SK-N-SH treated with all-trans-retinoic acid at 6 μM for 48 hours (cell line): ENCODE data around the gene SLC22A16.
"Not testable (repeated sequence)": the region's sequence is repeated elsewhere in the genome, so short reads cannot be mapped to it uniquely, and the experiment has no call there.

Source experiments
- ATAC-seq: fragments of 200-7000 bp; cut with Tn5 transposase; 3 replicates; pipeline ENCODE4 v1.9.1; 2020; ENCODE audit warnings: mild to moderate bottlenecking, moderate library complexity
- ARNTL ChIP-seq: fragments of 450-650 bp; formaldehyde crosslinking; IDR thresholded peaks from 2 replicates; pipeline ENCODE4 v1.5.0; 2020; ENCODE audit warnings: low read depth, mild to moderate bottlenecking, moderate library complexity, borderline replicate concordance
- BACH2 ChIP-seq: fragments of 250-450 bp; sonication (Bioruptor Pico); IDR thresholded peaks from 2 replicates; pipeline ENCODE4 v1.9.0; 2021; ENCODE audit warnings: mild to moderate bottlenecking, borderline replicate concordance
- CREB5 ChIP-seq: fragments of 250-450 bp; sonication (Bioruptor Pico); IDR thresholded peaks from 2 replicates; pipeline ENCODE4 v1.5.1; 2020; ENCODE audit warnings: low read depth, mild to moderate bottlenecking, moderate library complexity
- CSDC2 ChIP-seq: fragments of 250-450 bp; sonication (Bioruptor Pico); IDR thresholded peaks from 2 replicates; pipeline ENCODE4 v1.5.0; 2020; ENCODE audit warnings: mild to moderate bottlenecking, moderate library complexity
- CSRNP3 ChIP-seq: fragments of 250-450 bp; sonication (Bioruptor Pico); IDR thresholded peaks from 2 replicates; pipeline ENCODE4 v1.5.1; 2021; ENCODE audit warnings: mild to moderate bottlenecking, moderate library complexity
- ESRRG ChIP-seq: fragments of 250-450 bp; sonication (Bioruptor Pico); IDR thresholded peaks from 2 replicates; pipeline ENCODE4 v1.6.1; 2021; ENCODE audit warnings: mild to moderate bottlenecking
- GLIS3 ChIP-seq: fragments of 250-450 bp; sonication (Bioruptor Pico); IDR thresholded peaks from 2 replicates; pipeline ENCODE4 v1.5.0; 2020; ENCODE audit warnings: mild to moderate bottlenecking, moderate library complexity
- ISL1 ChIP-seq: fragments of 250-450 bp; sonication (Bioruptor Pico); IDR thresholded peaks from 2 replicates; pipeline ENCODE4 v2.1.2; 2022; ENCODE audit warnings: mild to moderate bottlenecking, moderate library complexity
- OSR1 ChIP-seq: fragments of 250-450 bp; sonication (Bioruptor Pico); IDR thresholded peaks from 2 replicates; pipeline ENCODE4 v1.8.0; 2022; ENCODE audit warnings: moderate library complexity, mild to moderate bottlenecking, inconsistent platforms
- PATZ1 ChIP-seq: fragments of 250-450 bp; sonication (Bioruptor Pico); IDR thresholded peaks from 2 replicates; pipeline ENCODE4 v1.8.0; 2020; ENCODE audit warnings: mild to moderate bottlenecking, moderate library complexity, borderline replicate concordance
- PPARA ChIP-seq: fragments of 250-450 bp; sonication (Bioruptor Pico); IDR thresholded peaks from 2 replicates; pipeline ENCODE4 v1.5.0; 2020; ENCODE audit warnings: mild to moderate bottlenecking, borderline replicate concordance
- SNAI2 ChIP-seq: fragments of 250-450 bp; sonication (Bioruptor Pico); IDR thresholded peaks from 2 replicates; pipeline ENCODE4 v1.5.0; 2020; ENCODE audit warnings: mild to moderate bottlenecking, moderate library complexity
- TCF4 ChIP-seq: fragments of 250-450 bp; sonication (Bioruptor Pico); IDR thresholded peaks from 2 replicates; pipeline ENCODE4 v1.8.0; 2021; ENCODE audit warnings: mild to moderate bottlenecking, moderate library complexity, borderline replicate concordance
- TOX ChIP-seq: fragments of 250-450 bp; sonication (Bioruptor Pico); IDR thresholded peaks from 2 replicates; pipeline ENCODE4 v1.8.0; 2021; ENCODE audit warnings: mild to moderate bottlenecking, moderate library complexity, borderline replicate concordance
- TSHZ2 ChIP-seq: fragments of 250-450 bp; sonication (Bioruptor Pico); IDR thresholded peaks from 2 replicates; pipeline ENCODE4 v1.5.0; 2020; ENCODE audit warnings: mild to moderate bottlenecking, moderate library complexity
- ZC3H10 ChIP-seq: fragments of 250-450 bp; sonication (Bioruptor Pico); IDR thresholded peaks from 2 replicates; pipeline ENCODE4 v1.5.1; 2021; ENCODE audit warnings: mild to moderate bottlenecking, moderate library complexity
- ZFP3 ChIP-seq: fragments of 250-450 bp; sonication (Bioruptor Pico); IDR thresholded peaks from 2 replicates; pipeline ENCODE4 v1.5.0; 2020; ENCODE audit warnings: mild to moderate bottlenecking, moderate library complexity
- ZFP30 ChIP-seq: fragments of 450-650 bp; formaldehyde crosslinking; IDR thresholded peaks from 2 replicates; pipeline ENCODE4 v1.5.0; 2022; ENCODE audit warnings: mild to moderate bottlenecking, moderate library complexity
- ZNF565 ChIP-seq: fragments of 450-650 bp; formaldehyde crosslinking; conservative IDR thresholded peaks from 2 replicates; pipeline ENCODE4 v1.5.0; 2020; ENCODE audit warnings: low read depth, mild to moderate bottlenecking, moderate library complexity
- ZNF70 ChIP-seq: fragments of 450-650 bp; formaldehyde crosslinking; IDR thresholded peaks from 2 replicates; pipeline ENCODE4 v1.5.0; 2020; ENCODE audit warnings: mild to moderate bottlenecking, moderate library complexity
- ZNF8 ChIP-seq: fragments of 450-650 bp; formaldehyde crosslinking; IDR thresholded peaks from 2 replicates; pipeline ENCODE4 v1.5.0; 2020; ENCODE audit warnings: mild to moderate bottlenecking, moderate library complexity

SLC22A16 gene

GRCh38 chr6:110488606-110489190 is 12.3 kb upstream of the SLC22A16 start:
- TF ChIP-seq OSR1 (CRISPR knock-in tag) (no peak), BACH2 (CRISPR knock-in tag) (no peak), ARNTL (no peak), ZNF565 (CRISPR knock-in tag) (no peak), CSDC2 (no peak), ZFP30 (CRISPR knock-in tag) (no peak), SNAI2 (CRISPR knock-in tag) (no peak), ZC3H10 (no peak), ZFP3 (CRISPR knock-in tag) (no peak), CSRNP3 (CRISPR knock-in tag) (no peak), ZNF8 (CRISPR knock-in tag) (no peak), ZNF70 (CRISPR knock-in tag) (no peak), TOX (CRISPR knock-in tag) (no peak), GLIS3 (CRISPR knock-in tag) (no peak), CREB5 (no peak), TSHZ2 (CRISPR knock-in tag) (no peak), TCF4 (CRISPR knock-in tag) (no peak), ESRRG (CRISPR knock-in tag) (no peak), ISL1 (CRISPR knock-in tag) (no peak), PPARA (CRISPR knock-in tag) (no peak)
- no peak for ATAC-seq

- not testable (repeated sequence) for ATAC-seq
Measured at GRCh38 chr6:110487968-110488381, 11.6 kb upstream of the SLC22A16 start.

- TF ChIP-seq ZFP3 (CRISPR knock-in tag) (no peak), ZNF70 (CRISPR knock-in tag) (no peak), TCF4 (CRISPR knock-in tag) (no peak), CREB5 (no peak), CSRNP3 (CRISPR knock-in tag) (no peak), ESRRG (CRISPR knock-in tag) (no peak), ARNTL (no peak), ZNF8 (CRISPR knock-in tag) (no peak), ZC3H10 (no peak), SNAI2 (CRISPR knock-in tag) (no peak), PPARA (CRISPR knock-in tag) (no peak), ZNF565 (CRISPR knock-in tag) (no peak), CSDC2 (no peak), PATZ1 (CRISPR knock-in tag) (no peak), OSR1 (CRISPR knock-in tag) (no peak)
Measured at GRCh38 chr6:110486756-110487155, 10.3 kb upstream of the SLC22A16 start.

More at GRCh38 chr6:110486756-110487155, 10.3 kb upstream of the SLC22A16 start:
- no peak for ATAC-seq
